ENCODE measurements around the gene NDUFB1.
A peak's percentile ranks its signal among the peaks of the same experiment; 100 is the strongest.

NDUFB1 gene

DNA sequence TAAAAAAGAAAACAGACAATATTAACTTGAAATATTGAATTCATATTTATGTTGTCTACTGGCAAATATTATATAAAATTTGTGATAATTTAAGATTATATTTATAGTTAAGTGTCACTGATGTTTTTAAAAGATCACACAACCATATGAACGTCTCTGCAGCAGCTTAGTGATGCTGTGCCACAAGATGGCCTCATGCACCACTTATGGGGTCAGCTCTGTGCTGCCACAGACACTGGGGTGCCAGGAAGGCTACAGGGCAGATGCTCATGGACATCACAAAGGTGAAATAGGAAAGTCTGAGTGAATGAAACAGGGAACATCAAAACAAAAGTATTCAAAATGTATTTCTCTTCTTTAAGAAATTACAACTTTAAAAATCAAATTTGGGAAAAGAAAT, 28.2 kb downstream of the NDUFB1 start:
- peak; percentile 55 for DNase-seq (ENCODE audit: low spot score)

- no peak for DNase-seq (ENCODE audit: low spot score)
Observed at GRCh38 chr14:92088494-92088893, 33.0 kb downstream of the NDUFB1 start.

GRCh38 chr14:92074555-92074954, 47.0 kb downstream of the NDUFB1 start:
- no peak for DNase-seq (ENCODE audit: low spot score)

All from hematopoietic multipotent progenitor cell treated with erythropoietin and hydrocortisone succinate and interleukin-3 and kit ligand, for 17 days (in vitro differentiated cells).